A549 (cell line): Measurements from ENCODE around the gene HES1. TPM values are rescaled to one million over a fixed set of nuclear protein-coding genes. Genes with fewer than 3 reads are reported as not detected.
A peak's percentile ranks its signal among the peaks of the same experiment; 100 is the strongest.

ENCODE experiments used
- ATAC-seq, 2 experiments: fragments of 200-7000 bp in 1 of 2; fragments of >200 bp in 1 of 2; cut with Nextera tagmentation in 1 of 2; cut with Tn5 transposase in 1 of 2; 3 replicates each; pipeline versions ENCODE4 v1.8.0 to v1.9.1; 2018 to 2020; ENCODE audit warnings: mild to moderate bottlenecking in 1 of 2, moderate library complexity in 1 of 2
- CTCF ChIA-PET: fragments of 300-600 bp; sonication (Branson Sonifier 250); formaldehyde crosslinking; extraction: SDS; loops from one replicate; lab custom pipeline; 2021; ENCODE audit warnings: antibody characterized with exemption, inconsistent platforms; lab: Yijun Ruan, JAX
- POLR2A ChIA-PET: fragments of 350-600 bp; formaldehyde crosslinking; extraction: SDS; loops from one replicate; lab custom pipeline; 2021; ENCODE audit warnings: antibody characterized with exemption, inconsistent platforms; lab: Yijun Ruan, JAX
- DNase-seq, 2 experiments: peaks; one replicate each; pipeline versions ENCODE4 v3.0.0 to v3.0.0-alpha.2; 2011 to 2016; ENCODE audit warnings: low read depth in 1 of 2, low spot score in 1 of 2
- FAIRE-seq: peaks from 2 replicates; lab custom pipeline; 2011; peaks lifted over from hg19 to GRCh38; lab: Jason Lieb, UNC
- H3K27ac ChIP-seq, 2 experiments: fragments of >200 bp; sonication (Bioruptor Twin); formaldehyde crosslinking; 3 replicates each; pipeline ENCODE4 v1.5.1; 2016 to 2017
- H3K4me1 ChIP-seq: fragments of >200 bp; sonication (Bioruptor Twin); formaldehyde crosslinking; 3 replicates; pipeline ENCODE4 v1.6.1; 2016
- H3K4me2 ChIP-seq: fragments of >200 bp; sonication (Bioruptor Twin); formaldehyde crosslinking; 3 replicates; pipeline ENCODE4 v1.6.1; 2016
- H3K4me3 ChIP-seq: fragments of >200 bp; sonication (Bioruptor Twin); formaldehyde crosslinking; 3 replicates; pipeline ENCODE4 v1.5.1; 2016
- H3K9me3 ChIP-seq: fragments of >200 bp; sonication (Bioruptor Twin); formaldehyde crosslinking; 3 replicates; pipeline ENCODE4 v1.6.1; 2016
- BHLHE40 ChIP-seq: IDR thresholded peaks from 2 replicates; pipeline ENCODE4 v1.6.1; 2012; ENCODE audit warnings: low read depth, low read length, inconsistent platforms
- CBX2 ChIP-seq: fragments of 200-600 bp; sonication (generic); IDR thresholded peaks from 2 replicates; pipeline ENCODE4 v1.6.1; 2016; ENCODE audit warnings: low read depth, mild to moderate bottlenecking, borderline replicate concordance
- CBX8 ChIP-seq: fragments of 200-600 bp; sonication (generic); IDR thresholded peaks from 2 replicates; pipeline ENCODE4 v1.6.1; 2016
- CHD4 ChIP-seq: fragments of 200-600 bp; sonication (generic); IDR thresholded peaks from 2 replicates; pipeline ENCODE4 v1.6.1; 2016; ENCODE audit warnings: antibody characterized with exemption, mild to moderate bottlenecking, borderline replicate concordance
- EHF ChIP-seq: fragments of 250-450 bp; sonication (Bioruptor Pico); IDR thresholded peaks from 2 replicates; pipeline ENCODE4 v1.5.0; 2020; ENCODE audit warnings: mild to moderate bottlenecking
- FOSL2 ChIP-seq, 2 experiments: fragments of 450-650 bp in 1 of 2; fragments of >200 bp in 1 of 2; sonication (Bioruptor Twin) in 1 of 2; formaldehyde crosslinking; IDR thresholded peaks; 2 replicates each; pipeline versions ENCODE4 v1.5.0 to v1.6.1; 2016 to 2020; ENCODE audit warnings: mild to moderate bottlenecking in 1 of 2, moderate library complexity in 1 of 2
- FOXS1 ChIP-seq: fragments of 250-450 bp; sonication (Bioruptor Pico); IDR thresholded peaks from 2 replicates; pipeline ENCODE4 v1.5.0; 2020; ENCODE audit warnings: mild to moderate bottlenecking, moderate library complexity
- HEYL ChIP-seq: fragments of 250-450 bp; sonication (Bioruptor Pico); IDR thresholded peaks from 2 replicates; pipeline ENCODE4 v1.8.0; 2021; ENCODE audit warnings: mild to moderate bottlenecking, moderate library complexity
- JUN ChIP-seq, 2 experiments: fragments of >200 bp; sonication (Bioruptor Twin); formaldehyde crosslinking; IDR thresholded peaks; 2 replicates in 1 of 2; 3 replicates in 1 of 2; pipeline ENCODE4 v1.6.1; 2016 to 2017
- JUNB ChIP-seq: fragments of >200 bp; sonication (Bioruptor Twin); formaldehyde crosslinking; IDR thresholded peaks from 2 replicates; pipeline ENCODE4 v1.6.1; 2016
- KDM1A ChIP-seq: fragments of 200-600 bp; sonication (generic); IDR thresholded peaks from 2 replicates; pipeline ENCODE4 v1.6.1; 2016; ENCODE audit warnings: low read depth, mild to moderate bottlenecking
- KDM5A ChIP-seq: fragments of 200-600 bp; sonication (generic); IDR thresholded peaks from 2 replicates; pipeline ENCODE4 v1.6.1; 2016; ENCODE audit warnings: antibody characterized with exemption, mild to moderate bottlenecking
- MAFK ChIP-seq: fragments of 450-650 bp; IDR thresholded peaks from 2 replicates; pipeline ENCODE4 v1.6.1; 2014; ENCODE audit not compliant: partially characterized antibody
- NR3C1 ChIP-seq: fragments of >200 bp; sonication (Bioruptor Twin); formaldehyde crosslinking; IDR thresholded peaks from 3 replicates; pipeline ENCODE4 v1.6.1; 2017
- POLR2AphosphoS2 ChIP-seq: conservative IDR thresholded peaks from 2 replicates; pipeline ENCODE4 v1.6.1; 2012; ENCODE audit warnings: low read length, improper control_type of control experiment, inconsistent platforms
- SMC3 ChIP-seq: fragments of >200 bp; sonication (Bioruptor Twin); formaldehyde crosslinking; IDR thresholded peaks from 3 replicates; pipeline ENCODE4 v1.6.1; 2018; ENCODE audit warnings: inconsistent platforms
- WGBS: methylation state at CpG from one replicate; pipeline ENCODE4 v1.1.6; 2017; ENCODE audit errors: missing lambda C conversion rate; 5-methylcytosine and 5-hydroxymethylcytosine counted together
- polyA plus RNA-seq, 4 experiments: library from polyadenylated mRNA; depleted of rRNA in 3 of 4; stranded (reverse); fragments of >200 nt; fragmentation: RNase III in 1 of 4; extraction: RNeasy Plus Mini Kit Qiagen cat#74134 plus additional on column Dnase treatment in 1 of 4; gene quantifications; 2 replicates in 3 of 4; 3 replicates in 1 of 4; pipeline ENCODE4 v1.2.3, GENCODE V29; 2011 to 2017
- TF ChIP-seq, protein P1 (sequence below): fragments of 250-450 bp; sonication (Bioruptor Pico); IDR thresholded peaks from 2 replicates; pipeline ENCODE4 v1.5.0; 2021; ENCODE audit warnings: mild to moderate bottlenecking, moderate library complexity, borderline replicate concordance
- TF ChIP-seq, protein P2 (sequence below): fragments of 450-650 bp; IDR thresholded peaks from 2 replicates; pipeline ENCODE4 v1.6.1; 2014; ENCODE audit warnings: antibody characterized with exemption
- TF ChIP-seq, protein P3 (sequence below): fragments of >200 bp; sonication (Bioruptor Twin); formaldehyde crosslinking; IDR thresholded peaks from 3 replicates; pipeline ENCODE4 v1.5.1; 2016
- TF ChIP-seq, protein P4 (sequence below): IDR thresholded peaks from 2 replicates; pipeline ENCODE4 v1.6.1; 2012; ENCODE audit warnings: low read depth, borderline replicate concordance
- TF ChIP-seq, protein P5 (sequence below): IDR thresholded peaks from 2 replicates; pipeline ENCODE4 v1.6.1; 2012

HES1 gene
- polyA plus RNA-seq, 2 of the 4 experiments (the other 2 are of a cell fraction) = 8.3 to 66.6 TPM

- TF ChIP-seq SMC3 (peak; percentile 44; the same call in 2 of the 3 replicates), HEYL (0 out of 2 replicates have a peak, but pooled peaks have one; percentile 43), POLR2AphosphoS2 (no peak), CHD4 (no peak)
Measured at GRCh38 chr3:194134757-194135515, 1.0 kb upstream of the HES1 start (continued).

DNA sequence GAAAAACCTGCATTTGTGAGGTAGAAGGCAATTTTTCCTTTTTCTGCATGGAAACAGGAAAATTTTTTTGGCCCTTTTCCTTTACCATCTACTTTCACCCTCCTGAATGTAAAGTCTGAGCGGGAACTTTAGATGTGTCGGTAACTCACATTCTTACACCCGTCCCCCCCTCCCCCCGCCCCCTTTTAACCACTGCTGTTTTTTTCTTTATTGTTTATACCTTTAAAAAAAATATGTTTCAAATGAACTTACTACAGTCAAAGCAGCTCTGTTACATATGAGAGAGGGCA, 487 bp upstream of the HES1 start:
- FAIRE-seq = no peak
- TF ChIP-seq FOXS1 (no peak), NR3C1 (no peak), JUN (IDR thresholded peaks at IDR 0.05) (no peak), EHF (CRISPR knock-in tag) (no peak), JUNB (no peak), CBX8 (no peak), BHLHE40 (no peak), HEYL (no peak), KDM1A (no peak), CBX2 (no peak), MAFK (no peak), FOSL2 (IDR thresholded peaks at IDR 0.05) (no peak), FOSL2 (CRISPR knock-in tag; IDR thresholded peaks at IDR 0.05) (no peak), KDM5A (no peak)
- TF ChIP-seq, protein P1, sequence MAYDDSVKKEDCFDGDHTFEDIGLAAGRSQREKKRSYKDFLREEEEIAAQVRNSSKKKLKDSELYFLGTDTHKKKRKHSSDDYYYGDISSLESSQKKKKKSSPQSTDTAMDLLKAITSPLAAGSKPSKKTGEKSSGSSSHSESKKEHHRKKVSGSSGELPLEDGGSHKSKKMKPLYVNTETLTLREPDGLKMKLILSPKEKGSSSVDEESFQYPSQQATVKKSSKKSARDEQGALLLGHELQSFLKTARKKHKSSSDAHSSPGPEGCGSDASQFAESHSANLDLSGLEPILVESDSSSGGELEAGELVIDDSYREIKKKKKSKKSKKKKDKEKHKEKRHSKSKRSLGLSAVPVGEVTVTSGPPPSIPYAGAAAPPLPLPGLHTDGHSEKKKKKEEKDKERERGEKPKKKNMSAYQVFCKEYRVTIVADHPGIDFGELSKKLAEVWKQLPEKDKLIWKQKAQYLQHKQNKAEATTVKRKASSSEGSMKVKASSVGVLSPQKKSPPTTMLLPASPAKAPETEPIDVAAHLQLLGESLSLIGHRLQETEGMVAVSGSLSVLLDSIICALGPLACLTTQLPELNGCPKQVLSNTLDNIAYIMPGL (CRISPR knock-in tag) = no peak
- TF ChIP-seq, protein P2, sequence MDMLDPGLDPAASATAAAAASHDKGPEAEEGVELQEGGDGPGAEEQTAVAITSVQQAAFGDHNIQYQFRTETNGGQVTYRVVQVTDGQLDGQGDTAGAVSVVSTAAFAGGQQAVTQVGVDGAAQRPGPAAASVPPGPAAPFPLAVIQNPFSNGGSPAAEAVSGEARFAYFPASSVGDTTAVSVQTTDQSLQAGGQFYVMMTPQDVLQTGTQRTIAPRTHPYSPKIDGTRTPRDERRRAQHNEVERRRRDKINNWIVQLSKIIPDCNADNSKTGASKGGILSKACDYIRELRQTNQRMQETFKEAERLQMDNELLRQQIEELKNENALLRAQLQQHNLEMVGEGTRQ = no peak
- TF ChIP-seq, protein P3, sequence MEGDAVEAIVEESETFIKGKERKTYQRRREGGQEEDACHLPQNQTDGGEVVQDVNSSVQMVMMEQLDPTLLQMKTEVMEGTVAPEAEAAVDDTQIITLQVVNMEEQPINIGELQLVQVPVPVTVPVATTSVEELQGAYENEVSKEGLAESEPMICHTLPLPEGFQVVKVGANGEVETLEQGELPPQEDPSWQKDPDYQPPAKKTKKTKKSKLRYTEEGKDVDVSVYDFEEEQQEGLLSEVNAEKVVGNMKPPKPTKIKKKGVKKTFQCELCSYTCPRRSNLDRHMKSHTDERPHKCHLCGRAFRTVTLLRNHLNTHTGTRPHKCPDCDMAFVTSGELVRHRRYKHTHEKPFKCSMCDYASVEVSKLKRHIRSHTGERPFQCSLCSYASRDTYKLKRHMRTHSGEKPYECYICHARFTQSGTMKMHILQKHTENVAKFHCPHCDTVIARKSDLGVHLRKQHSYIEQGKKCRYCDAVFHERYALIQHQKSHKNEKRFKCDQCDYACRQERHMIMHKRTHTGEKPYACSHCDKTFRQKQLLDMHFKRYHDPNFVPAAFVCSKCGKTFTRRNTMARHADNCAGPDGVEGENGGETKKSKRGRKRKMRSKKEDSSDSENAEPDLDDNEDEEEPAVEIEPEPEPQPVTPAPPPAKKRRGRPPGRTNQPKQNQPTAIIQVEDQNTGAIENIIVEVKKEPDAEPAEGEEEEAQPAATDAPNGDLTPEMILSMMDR = no peak
- TF ChIP-seq, protein P4, sequence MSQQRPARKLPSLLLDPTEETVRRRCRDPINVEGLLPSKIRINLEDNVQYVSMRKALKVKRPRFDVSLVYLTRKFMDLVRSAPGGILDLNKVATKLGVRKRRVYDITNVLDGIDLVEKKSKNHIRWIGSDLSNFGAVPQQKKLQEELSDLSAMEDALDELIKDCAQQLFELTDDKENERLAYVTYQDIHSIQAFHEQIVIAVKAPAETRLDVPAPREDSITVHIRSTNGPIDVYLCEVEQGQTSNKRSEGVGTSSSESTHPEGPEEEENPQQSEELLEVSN = no peak
- TF ChIP-seq, protein P5, sequence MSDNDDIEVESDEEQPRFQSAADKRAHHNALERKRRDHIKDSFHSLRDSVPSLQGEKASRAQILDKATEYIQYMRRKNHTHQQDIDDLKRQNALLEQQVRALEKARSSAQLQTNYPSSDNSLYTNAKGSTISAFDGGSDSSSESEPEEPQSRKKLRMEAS = no peak
- peak overlapping the region; percentile 51 for H3K4me3 ChIP-seq
- no peak for DNase-seq
- peaks cover 54% of the 10 kb centered on the region for H3K4me1 ChIP-seq
- H3K27ac ChIP-seq = peak overlapping the region; percentile 99
- ChIA-PET CTCF (interaction anchor here (0.6 to 11.4 kb wide), 6 partner anchors 128 to 355 kb away, joined by 3 to 116 read pairs (median 15); no protein-coding TSS in a partner anchor), POLR2A (interaction anchor here (0.5 to 6.3 kb wide), 17 partner anchors 23 to 460 kb away, joined by 3 to 48 read pairs (median 6); no protein-coding TSS in a partner anchor)
- H3K9me3 ChIP-seq = no peaks in the 10 kb centered on the region
- no peak for ATAC-seq
- 0% methylated on average over 4 of the region's 4 CpGs for WGBS
- peak overlapping the region; percentile 92 for H3K4me2 ChIP-seq
